Kasumi-1 (cell line): Measurements from ENCODE around the gene RSPH9.

Experiments used
- DNase-seq, 2 experiments: peaks; one replicate each; lab custom pipeline; 2025; lab: John Stamatoyannopoulos, UW

The RSPH9 gene

GRCh38 chr6:43644940-43645612 is at the start of gene RSPH9:
RSPH9 (plus strand) TSS chr6:43645036; CDS start chr6:43645099, 63 bp downstream.
- DNase-seq, result no peak

GRCh38 chr6:43600595-43600994 is 44.2 kb upstream of the RSPH9 start:
- no peak for DNase-seq

GRCh38 chr6:43604174-43604573 is 40.7 kb upstream of the RSPH9 start:
- DNase-seq, result no peak

GRCh38 chr6:43606019-43606418 is 38.8 kb upstream of the RSPH9 start:
- no peak for DNase-seq

GRCh38 chr6:43608310-43608763 is 36.5 kb upstream of the RSPH9 start:
- peak; percentile 76 to 90 for DNase-seq

GRCh38 chr6:43608807-43609206 is 36.0 kb upstream of the RSPH9 start:
- peak; percentile 62 to 73 for DNase-seq

GRCh38 chr6:43609402-43609801 is 35.4 kb upstream of the RSPH9 start:
- no peak for DNase-seq

- DNase-seq, result no peak
Observed at GRCh38 chr6:43610431-43610830, 34.4 kb upstream of the RSPH9 start.

- DNase-seq, result no peak
Observed at GRCh38 chr6:43613721-43614395, 31.0 kb upstream of the RSPH9 start.

GRCh38 chr6:43614396-43614730 is 30.5 kb upstream of the RSPH9 start:
- no peak for DNase-seq

- no peak for DNase-seq
Observed at GRCh38 chr6:43616725-43617472, 27.9 kb upstream of the RSPH9 start.

GRCh38 chr6:43621078-43621835 is 23.6 kb upstream of the RSPH9 start:
- no peak for DNase-seq

GRCh38 chr6:43621836-43622180 is 23.0 kb upstream of the RSPH9 start:
- DNase-seq, result no peak

GRCh38 chr6:43622541-43622940 is 22.3 kb upstream of the RSPH9 start:
- no peak for DNase-seq

GRCh38 chr6:43623880-43624785 is 20.7 kb upstream of the RSPH9 start:
- DNase-seq, result no peak

GRCh38 chr6:43624786-43625288 is 20.0 kb upstream of the RSPH9 start:
- DNase-seq, result no peak

- DNase-seq, result no peak
Observed at GRCh38 chr6:43625393-43625992, 19.3 kb upstream of the RSPH9 start.

- DNase-seq, result no peak
Observed at GRCh38 chr6:43627008-43627825, 17.6 kb upstream of the RSPH9 start.

GRCh38 chr6:43628393-43629103 is 16.3 kb upstream of the RSPH9 start:
- peak; percentile 46 to 55 for DNase-seq
